B cell (primary cell): Measurements from ENCODE around the gene PTCD2.

Experiments used
- CTCF ChIP-seq: fragments of 200-600 bp; IDR thresholded peaks from one replicate; pipeline ENCODE4 v1.8.0; 2022; ENCODE audit warnings: antibody characterized with exemption, mild to moderate bottlenecking
- EZH2 ChIP-seq: IDR thresholded peaks from 2 replicates; pipeline ENCODE4 v1.6.1; 2012; ENCODE audit warnings: borderline replicate concordance, low read depth, mild to moderate bottlenecking, moderate library complexity, low read length; ENCODE audit not compliant: insufficient read depth, poor library complexity, severe bottlenecking

GRCh38 chr5:72314571-72315172 lies 5.5 kb upstream of the PTCD2 start:
- TF ChIP-seq CTCF (no peak), EZH2 (no peak)
